ENCODE data around the gene SPTLC3. TPM values are rescaled to one million over a fixed set of nuclear protein-coding genes. Genes with fewer than 3 reads are reported as not detected.

SPTLC3 gene
- total and polyA plus RNA-seq, 2 of the 13 experiments (the other 11 are each of a cell fraction or from before 2014, with no cell fraction given): 20.5 to 95.6 TPM

DNA sequence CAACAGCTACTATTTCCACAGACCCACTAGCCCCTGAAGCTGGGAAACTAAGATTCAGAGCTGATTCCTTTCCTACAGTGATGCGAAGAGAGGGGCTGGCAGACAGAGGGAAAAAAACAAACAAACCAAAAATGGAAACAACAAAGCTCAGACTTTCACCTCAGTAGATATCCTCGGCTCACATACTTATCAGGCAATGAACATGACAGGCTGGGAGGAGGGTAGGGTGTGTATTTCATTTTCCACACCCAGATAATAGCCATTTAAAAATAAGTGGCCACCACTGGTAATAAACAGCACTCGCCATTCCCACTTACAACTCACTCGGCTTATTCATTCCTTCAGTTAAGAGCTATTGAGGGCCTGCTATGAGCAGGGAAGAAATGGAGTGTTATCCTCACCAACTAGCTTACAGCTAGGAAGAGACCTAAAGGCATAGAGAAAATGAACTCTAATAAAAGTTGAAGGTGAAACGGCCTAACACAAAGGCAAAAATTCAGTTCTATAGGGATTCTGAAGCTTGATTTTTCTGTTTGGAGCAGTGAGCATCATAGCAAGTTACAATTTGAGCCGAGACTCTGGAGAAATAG is 32.0 kb upstream of the SPTLC3 start (continued):
- TF ChIP-seq CEBPG (CRISPR knock-in tag; IDR thresholded peaks at IDR 0.05) (peak; percentile 27), ASH2L (IDR thresholded peaks at IDR 0.05; ENCODE audit: insufficient read length, low read depth, low read length) (no peak), NR2F2 (IDR thresholded peaks at IDR 0.05; ENCODE audit: borderline replicate concordance, low read depth) (no peak), SIN3A (IDR thresholded peaks at IDR 0.05; ENCODE audit: borderline replicate concordance, low read depth, low read length) (no peak), PTBP1 (IDR thresholded peaks at IDR 0.05; ENCODE audit: low read depth, low read length, poor library complexity, severe bottlenecking) (no peak), XRCC5 (optimal IDR thresholded peaks at IDR 0.05; ENCODE audit: low read length) (peak; percentile 57), ETV5 (CRISPR knock-in tag; IDR thresholded peaks at IDR 0.05; ENCODE audit: borderline replicate concordance) (peak; percentile 24; the same call in 1 of the 2 replicates), TOPORS (CRISPR knock-in tag; IDR thresholded peaks at IDR 0.05) (0 out of 2 replicates have a peak, but pooled peaks have one; percentile 43), FOXA1 (IDR thresholded peaks at IDR 0.05) (no peak), FOXA1 (CRISPR knock-in tag; IDR thresholded peaks at IDR 0.05) (0 out of 2 replicates have a peak, but pooled peaks have one; percentile 17), KDM4B (CRISPR knock-in tag; IDR thresholded peaks at IDR 0.05) (0 out of 2 replicates have a peak, but pooled peaks have one; percentile 28), ZNF564 (CRISPR knock-in tag; IDR thresholded peaks at IDR 0.05) (0 out of 2 replicates have a peak, but pooled peaks have one; percentile 22)
- TF ChIP-seq, protein P1, sequence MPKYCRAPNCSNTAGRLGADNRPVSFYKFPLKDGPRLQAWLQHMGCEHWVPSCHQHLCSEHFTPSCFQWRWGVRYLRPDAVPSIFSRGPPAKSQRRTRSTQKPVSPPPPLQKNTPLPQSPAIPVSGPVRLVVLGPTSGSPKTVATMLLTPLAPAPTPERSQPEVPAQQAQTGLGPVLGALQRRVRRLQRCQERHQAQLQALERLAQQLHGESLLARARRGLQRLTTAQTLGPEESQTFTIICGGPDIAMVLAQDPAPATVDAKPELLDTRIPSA (CRISPR knock-in tag; IDR thresholded peaks at IDR 0.05; ENCODE audit: borderline replicate concordance): no peak
- TF ChIP-seq, protein P2, sequence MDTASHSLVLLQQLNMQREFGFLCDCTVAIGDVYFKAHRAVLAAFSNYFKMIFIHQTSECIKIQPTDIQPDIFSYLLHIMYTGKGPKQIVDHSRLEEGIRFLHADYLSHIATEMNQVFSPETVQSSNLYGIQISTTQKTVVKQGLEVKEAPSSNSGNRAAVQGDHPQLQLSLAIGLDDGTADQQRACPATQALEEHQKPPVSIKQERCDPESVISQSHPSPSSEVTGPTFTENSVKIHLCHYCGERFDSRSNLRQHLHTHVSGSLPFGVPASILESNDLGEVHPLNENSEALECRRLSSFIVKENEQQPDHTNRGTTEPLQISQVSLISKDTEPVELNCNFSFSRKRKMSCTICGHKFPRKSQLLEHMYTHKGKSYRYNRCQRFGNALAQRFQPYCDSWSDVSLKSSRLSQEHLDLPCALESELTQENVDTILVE (CRISPR knock-in tag; IDR thresholded peaks at IDR 0.05): peak; percentile 21; the same call in 1 of the 2 replicates
- TF ChIP-seq, protein P3, sequence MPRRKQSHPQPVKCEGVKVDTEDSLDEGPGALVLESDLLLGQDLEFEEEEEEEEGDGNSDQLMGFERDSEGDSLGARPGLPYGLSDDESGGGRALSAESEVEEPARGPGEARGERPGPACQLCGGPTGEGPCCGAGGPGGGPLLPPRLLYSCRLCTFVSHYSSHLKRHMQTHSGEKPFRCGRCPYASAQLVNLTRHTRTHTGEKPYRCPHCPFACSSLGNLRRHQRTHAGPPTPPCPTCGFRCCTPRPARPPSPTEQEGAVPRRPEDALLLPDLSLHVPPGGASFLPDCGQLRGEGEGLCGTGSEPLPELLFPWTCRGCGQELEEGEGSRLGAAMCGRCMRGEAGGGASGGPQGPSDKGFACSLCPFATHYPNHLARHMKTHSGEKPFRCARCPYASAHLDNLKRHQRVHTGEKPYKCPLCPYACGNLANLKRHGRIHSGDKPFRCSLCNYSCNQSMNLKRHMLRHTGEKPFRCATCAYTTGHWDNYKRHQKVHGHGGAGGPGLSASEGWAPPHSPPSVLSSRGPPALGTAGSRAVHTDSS (CRISPR knock-in tag; conservative IDR thresholded peaks at IDR 0.05): no peak
- TF ChIP-seq, protein P4, sequence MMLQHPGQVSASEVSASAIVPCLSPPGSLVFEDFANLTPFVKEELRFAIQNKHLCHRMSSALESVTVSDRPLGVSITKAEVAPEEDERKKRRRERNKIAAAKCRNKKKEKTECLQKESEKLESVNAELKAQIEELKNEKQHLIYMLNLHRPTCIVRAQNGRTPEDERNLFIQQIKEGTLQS (CRISPR knock-in tag; IDR thresholded peaks at IDR 0.05): no peak
- TF ChIP-seq, protein P5, sequence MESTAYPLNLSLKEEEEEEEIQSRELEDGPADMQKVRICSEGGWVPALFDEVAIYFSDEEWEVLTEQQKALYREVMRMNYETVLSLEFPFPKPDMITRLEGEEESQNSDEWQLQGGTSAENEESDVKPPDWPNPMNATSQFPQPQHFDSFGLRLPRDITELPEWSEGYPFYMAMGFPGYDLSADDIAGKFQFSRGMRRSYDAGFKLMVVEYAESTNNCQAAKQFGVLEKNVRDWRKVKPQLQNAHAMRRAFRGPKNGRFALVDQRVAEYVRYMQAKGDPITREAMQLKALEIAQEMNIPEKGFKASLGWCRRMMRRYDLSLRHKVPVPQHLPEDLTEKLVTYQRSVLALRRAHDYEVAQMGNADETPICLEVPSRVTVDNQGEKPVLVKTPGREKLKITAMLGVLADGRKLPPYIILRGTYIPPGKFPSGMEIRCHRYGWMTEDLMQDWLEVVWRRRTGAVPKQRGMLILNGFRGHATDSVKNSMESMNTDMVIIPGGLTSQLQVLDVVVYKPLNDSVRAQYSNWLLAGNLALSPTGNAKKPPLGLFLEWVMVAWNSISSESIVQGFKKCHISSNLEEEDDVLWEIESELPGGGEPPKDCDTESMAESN (CRISPR knock-in tag; conservative IDR thresholded peaks at IDR 0.05): 0 out of 2 replicates have a peak, but pooled peaks have one; percentile 26
- TF ChIP-seq, protein P6, sequence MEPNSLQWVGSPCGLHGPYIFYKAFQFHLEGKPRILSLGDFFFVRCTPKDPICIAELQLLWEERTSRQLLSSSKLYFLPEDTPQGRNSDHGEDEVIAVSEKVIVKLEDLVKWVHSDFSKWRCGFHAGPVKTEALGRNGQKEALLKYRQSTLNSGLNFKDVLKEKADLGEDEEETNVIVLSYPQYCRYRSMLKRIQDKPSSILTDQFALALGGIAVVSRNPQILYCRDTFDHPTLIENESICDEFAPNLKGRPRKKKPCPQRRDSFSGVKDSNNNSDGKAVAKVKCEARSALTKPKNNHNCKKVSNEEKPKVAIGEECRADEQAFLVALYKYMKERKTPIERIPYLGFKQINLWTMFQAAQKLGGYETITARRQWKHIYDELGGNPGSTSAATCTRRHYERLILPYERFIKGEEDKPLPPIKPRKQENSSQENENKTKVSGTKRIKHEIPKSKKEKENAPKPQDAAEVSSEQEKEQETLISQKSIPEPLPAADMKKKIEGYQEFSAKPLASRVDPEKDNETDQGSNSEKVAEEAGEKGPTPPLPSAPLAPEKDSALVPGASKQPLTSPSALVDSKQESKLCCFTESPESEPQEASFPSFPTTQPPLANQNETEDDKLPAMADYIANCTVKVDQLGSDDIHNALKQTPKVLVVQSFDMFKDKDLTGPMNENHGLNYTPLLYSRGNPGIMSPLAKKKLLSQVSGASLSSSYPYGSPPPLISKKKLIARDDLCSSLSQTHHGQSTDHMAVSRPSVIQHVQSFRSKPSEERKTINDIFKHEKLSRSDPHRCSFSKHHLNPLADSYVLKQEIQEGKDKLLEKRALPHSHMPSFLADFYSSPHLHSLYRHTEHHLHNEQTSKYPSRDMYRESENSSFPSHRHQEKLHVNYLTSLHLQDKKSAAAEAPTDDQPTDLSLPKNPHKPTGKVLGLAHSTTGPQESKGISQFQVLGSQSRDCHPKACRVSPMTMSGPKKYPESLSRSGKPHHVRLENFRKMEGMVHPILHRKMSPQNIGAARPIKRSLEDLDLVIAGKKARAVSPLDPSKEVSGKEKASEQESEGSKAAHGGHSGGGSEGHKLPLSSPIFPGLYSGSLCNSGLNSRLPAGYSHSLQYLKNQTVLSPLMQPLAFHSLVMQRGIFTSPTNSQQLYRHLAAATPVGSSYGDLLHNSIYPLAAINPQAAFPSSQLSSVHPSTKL (CRISPR knock-in tag; IDR thresholded peaks at IDR 0.05): peak; percentile 47
